ENCODE data around the gene CEACAM18. TPM values are rescaled to one million over a fixed set of nuclear protein-coding genes. Genes with fewer than 3 reads are reported as not detected.

Gene CEACAM18
- total RNA-seq, 2 donors from 2014 or later: not detected

DNA sequence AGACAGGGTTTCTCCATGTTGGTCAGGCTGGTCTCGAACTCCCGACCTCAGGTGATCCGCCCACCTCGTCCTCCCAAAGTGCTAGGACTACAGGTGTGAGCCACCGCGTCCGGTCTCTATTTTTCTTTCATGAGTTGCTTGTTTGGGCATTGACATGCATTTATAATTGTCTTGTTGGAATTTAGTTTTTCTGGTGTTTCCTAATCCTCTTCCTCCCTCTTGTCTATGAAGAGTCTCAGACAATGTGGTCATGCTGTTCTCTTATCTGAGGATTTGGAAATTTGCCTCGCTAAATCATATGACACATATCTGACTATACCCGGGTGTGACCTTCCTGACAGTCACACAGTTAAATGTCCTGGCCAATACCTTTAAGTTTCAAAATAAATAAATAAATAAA is 7.4 kb upstream of the CEACAM18 start:
- H3K4me1 ChIP-seq: no peaks in the 10 kb centered on the region

DNA sequence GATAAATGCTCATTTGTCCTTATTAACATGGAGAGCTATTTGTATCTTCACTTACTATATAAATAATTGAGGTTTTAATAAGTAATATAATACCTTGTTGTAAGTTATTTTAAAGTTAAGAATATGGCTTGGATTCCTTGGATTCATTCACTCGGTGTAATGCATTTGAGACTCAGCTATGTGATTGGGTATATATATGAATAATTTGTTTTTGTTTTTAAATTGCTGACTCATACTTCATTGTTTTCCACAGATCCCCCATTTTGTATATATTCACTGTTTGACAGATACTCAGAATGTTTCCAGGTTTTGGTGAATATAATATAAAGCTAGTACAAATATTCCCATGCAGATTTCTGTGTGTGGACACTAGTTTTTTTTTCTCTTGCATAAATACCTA is 6.8 kb upstream of the CEACAM18 start:
- TF ChIP-seq, protein P1, sequence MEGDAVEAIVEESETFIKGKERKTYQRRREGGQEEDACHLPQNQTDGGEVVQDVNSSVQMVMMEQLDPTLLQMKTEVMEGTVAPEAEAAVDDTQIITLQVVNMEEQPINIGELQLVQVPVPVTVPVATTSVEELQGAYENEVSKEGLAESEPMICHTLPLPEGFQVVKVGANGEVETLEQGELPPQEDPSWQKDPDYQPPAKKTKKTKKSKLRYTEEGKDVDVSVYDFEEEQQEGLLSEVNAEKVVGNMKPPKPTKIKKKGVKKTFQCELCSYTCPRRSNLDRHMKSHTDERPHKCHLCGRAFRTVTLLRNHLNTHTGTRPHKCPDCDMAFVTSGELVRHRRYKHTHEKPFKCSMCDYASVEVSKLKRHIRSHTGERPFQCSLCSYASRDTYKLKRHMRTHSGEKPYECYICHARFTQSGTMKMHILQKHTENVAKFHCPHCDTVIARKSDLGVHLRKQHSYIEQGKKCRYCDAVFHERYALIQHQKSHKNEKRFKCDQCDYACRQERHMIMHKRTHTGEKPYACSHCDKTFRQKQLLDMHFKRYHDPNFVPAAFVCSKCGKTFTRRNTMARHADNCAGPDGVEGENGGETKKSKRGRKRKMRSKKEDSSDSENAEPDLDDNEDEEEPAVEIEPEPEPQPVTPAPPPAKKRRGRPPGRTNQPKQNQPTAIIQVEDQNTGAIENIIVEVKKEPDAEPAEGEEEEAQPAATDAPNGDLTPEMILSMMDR (IDR thresholded peaks at IDR 0.05): no peak
- no peaks in the 10 kb centered on the region for H3K9me3 ChIP-seq
- no peaks in the 10 kb centered on the region for H3K27me3 ChIP-seq
- no peaks in the 10 kb centered on the region for H3K4me1 ChIP-seq
- no peak overlapping the region for H3K27ac ChIP-seq
- DNase-seq: no peak
- intact Hi-C loops (cut with DNase I): loop anchor here (5.0 kb wide), 2 partner anchors 41 to 186 kb away; no protein-coding TSS in a partner anchor
- H3K36me3 ChIP-seq: no peaks in the 10 kb centered on the region
- H3K4me3 ChIP-seq: no peak overlapping the region
- H3K9ac ChIP-seq (ENCODE audit: low read depth in 2 of 2, low read length in 2 of 2): no peak overlapping the region

More for the DNA sequence above, 7.4 kb upstream of the CEACAM18 start:
- intact Hi-C loops (cut with DNase I): loop anchor here (5.0 kb wide), 2 partner anchors 41 to 186 kb away; no protein-coding TSS in a partner anchor
- TF ChIP-seq, protein P1 (IDR thresholded peaks at IDR 0.05): no peak
- Histone ChIP-seq H3K27me3 (no peaks in the 10 kb centered on the region), H3K9ac (ENCODE audit: low read depth in 2 of 2, low read length in 2 of 2) (no peak overlapping the region), H3K27ac (no peak overlapping the region), H3K4me3 (no peak overlapping the region), H3K36me3 (no peaks in the 10 kb centered on the region), H3K9me3 (no peaks in the 10 kb centered on the region)
- no peak for DNase-seq

DNA sequence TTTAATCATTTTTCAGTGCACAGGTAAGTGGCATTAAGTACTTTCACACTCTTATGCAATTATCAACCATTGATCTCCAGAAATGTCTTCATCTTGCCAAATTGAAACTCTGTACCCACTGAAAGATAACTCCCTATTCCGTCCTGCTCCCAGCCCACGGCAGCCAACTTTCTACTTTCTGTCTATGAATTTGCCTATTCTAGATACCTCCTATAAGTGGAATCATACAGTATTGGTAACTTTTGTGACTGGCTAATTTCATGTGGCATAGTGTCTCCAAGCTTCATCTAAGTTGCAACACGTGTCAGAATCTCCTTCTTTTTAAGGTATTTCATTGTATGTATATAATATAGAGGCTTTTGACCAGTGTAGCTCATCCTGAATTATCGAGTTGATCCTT is 5.7 kb upstream of the CEACAM18 start:
- H3K4me1 ChIP-seq: no peaks in the 10 kb centered on the region
- H3K9me3 ChIP-seq: no peaks in the 10 kb centered on the region
- DNase-seq: no peak
- no peak overlapping the region for H3K9ac ChIP-seq (ENCODE audit: low read depth in 2 of 2, low read length in 2 of 2)
- no peak overlapping the region for H3K4me3 ChIP-seq
- no peak overlapping the region for H3K27ac ChIP-seq
- no peaks in the 10 kb centered on the region for H3K36me3 ChIP-seq
- TF ChIP-seq, protein P1 (IDR thresholded peaks at IDR 0.05): no peak
- intact Hi-C loops (cut with DNase I): loop anchor here (5.0 kb wide), 2 partner anchors 40 to 185 kb away; no protein-coding TSS in a partner anchor
- no peaks in the 10 kb centered on the region for H3K27me3 ChIP-seq

DNA sequence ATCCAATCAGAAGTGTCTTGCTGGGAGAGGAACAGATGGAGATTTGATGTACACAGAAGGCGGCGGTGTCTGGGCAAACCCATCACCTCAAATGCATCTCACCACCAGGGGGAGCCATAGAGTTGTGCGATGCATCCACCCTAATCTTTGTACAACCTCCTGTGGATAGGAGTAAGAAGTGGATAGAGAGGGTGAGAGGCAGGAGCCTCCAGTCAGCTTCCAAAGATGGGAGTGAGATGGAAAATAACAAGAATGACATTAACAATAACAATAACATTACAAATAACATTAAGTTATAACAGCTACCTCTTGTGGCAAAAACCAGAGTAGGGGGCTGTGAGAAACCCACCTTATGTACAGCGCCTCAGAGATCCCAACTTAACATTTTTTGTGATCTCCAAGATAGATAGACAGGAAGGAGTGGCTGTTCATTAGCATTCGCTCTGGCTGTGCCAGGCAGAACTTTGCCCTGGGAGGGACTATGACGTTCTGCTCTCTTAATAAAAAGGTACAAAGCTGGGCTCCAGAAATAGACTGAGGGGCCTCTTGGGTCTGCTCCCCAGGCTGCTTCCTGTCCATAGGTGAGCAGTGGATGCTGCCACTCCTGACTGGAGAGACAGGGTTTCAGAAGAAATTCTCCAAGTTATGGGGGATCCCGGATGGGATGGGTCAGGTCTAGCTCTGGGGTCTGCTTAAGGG is 5.2 kb upstream of the CEACAM18 start:
- Histone ChIP-seq H3K9me3 (no peaks in the 10 kb centered on the region), H3K27ac (no peak overlapping the region), H3K4me1 (no peaks in the 10 kb centered on the region), H3K27me3 (no peaks in the 10 kb centered on the region), H3K9ac (ENCODE audit: low read depth in 2 of 2, low read length in 2 of 2) (no peak overlapping the region), H3K4me3 (no peak overlapping the region), H3K36me3 (no peaks in the 10 kb centered on the region)
- intact Hi-C loops (cut with DNase I): loop anchor here (5.0 kb wide), 2 partner anchors 39 to 184 kb away; no protein-coding TSS in a partner anchor
- TF ChIP-seq, protein P1 (IDR thresholded peaks at IDR 0.05): peak; percentile 82
- DNase-seq: peak; percentile 83

DNA sequence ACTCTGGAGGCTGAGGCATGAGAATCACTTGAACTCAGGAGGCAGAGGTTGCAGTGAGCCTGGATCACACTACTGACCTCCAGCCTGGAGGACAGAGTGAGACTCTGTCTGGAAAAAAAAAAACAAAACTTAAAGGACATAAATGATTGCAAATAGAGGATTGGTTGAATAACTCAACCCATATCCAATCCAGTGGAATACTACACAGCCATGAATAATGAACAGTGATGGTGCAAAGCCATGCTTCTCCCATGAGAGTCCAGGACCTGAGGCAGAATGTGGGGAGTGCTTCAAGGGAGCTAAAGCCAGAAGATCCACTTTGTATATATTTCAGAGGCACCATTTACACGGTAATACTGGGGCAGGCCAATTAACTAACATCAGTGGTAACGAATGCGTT is 2.2 kb upstream of the CEACAM18 start:
- no peaks in the 10 kb centered on the region for H3K27me3 ChIP-seq
- intact Hi-C loops (cut with DNase I): no loop called here
- H3K9ac ChIP-seq (ENCODE audit: low read depth in 2 of 2, low read length in 2 of 2): no peak overlapping the region
- no peak for DNase-seq
- H3K4me1 ChIP-seq: no peaks in the 10 kb centered on the region
- H3K27ac ChIP-seq: no peak overlapping the region
- no peak overlapping the region for H3K4me3 ChIP-seq
- TF ChIP-seq, protein P1 (IDR thresholded peaks at IDR 0.05): no peak
- no peaks in the 10 kb centered on the region for H3K9me3 ChIP-seq
- no peaks in the 10 kb centered on the region for H3K36me3 ChIP-seq

Data from colonic mucosa (tissue), 4 donors.